ENCODE measurements around the gene UQCRC2.

UQCRC2 gene

DNA sequence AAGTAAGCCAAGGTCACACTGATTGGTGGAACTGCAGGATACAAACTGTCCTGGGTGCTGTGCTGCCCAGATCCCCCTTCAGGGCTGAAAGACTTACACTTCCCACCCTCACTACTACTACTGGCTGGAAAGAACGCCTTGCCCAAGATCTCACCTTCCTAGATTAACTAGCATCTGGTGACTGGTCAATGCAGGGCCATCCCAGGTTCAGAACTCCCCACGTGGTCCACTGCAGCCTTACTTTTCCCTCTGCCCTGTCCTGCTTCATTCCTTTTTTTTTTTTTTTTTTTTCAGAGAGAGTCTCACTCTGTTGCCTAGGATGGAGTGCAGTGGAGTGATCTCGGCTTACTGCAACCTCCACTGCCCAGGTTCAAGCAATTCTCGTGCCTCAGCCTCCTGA lies 50.0 kb downstream of the UQCRC2 start:
- Histone ChIP-seq H3K4me3 (ENCODE audit: low read length) (no peak overlapping the region), H3K9ac (ENCODE audit: low read length) (no peak overlapping the region), H3K36me3 (ENCODE audit: control insufficient read depth, insufficient read depth, low read length) (no peaks in the 10 kb centered on the region), H3K9me3 (ENCODE audit: control insufficient read depth, low read length) (no peaks in the 10 kb centered on the region), H3K4me1 (ENCODE audit: control insufficient read depth, insufficient read depth, low read length) (peaks cover 15% of the 10 kb centered on the region), H3K27me3 (ENCODE audit: control insufficient read depth, insufficient read depth, low read length) (no peaks in the 10 kb centered on the region)

DNA sequence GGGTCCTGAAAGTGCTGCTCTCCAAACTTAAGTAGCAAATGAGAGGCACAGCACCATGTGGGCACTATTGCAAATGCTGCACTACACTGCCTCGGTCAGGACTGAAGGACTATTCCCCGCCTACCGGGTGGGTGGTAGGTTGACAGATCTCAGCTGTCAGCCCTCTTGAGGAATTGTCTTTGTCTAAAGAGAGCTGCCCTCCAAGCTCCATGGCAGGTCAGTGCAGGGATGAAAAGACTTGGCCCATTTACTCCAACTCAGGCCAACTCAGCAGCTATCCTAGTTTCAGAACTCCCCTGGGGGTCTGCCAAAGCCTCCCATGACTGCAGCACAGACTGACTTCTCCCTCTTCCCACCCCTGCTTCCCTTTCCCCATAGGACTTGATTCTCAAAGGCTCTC lies 51.2 kb downstream of the UQCRC2 start:
- Histone ChIP-seq H3K4me3 (ENCODE audit: low read length) (no peak overlapping the region), H3K36me3 (ENCODE audit: control insufficient read depth, insufficient read depth, low read length) (no peaks in the 10 kb centered on the region), H3K9ac (ENCODE audit: low read length) (no peak overlapping the region), H3K9me3 (ENCODE audit: control insufficient read depth, low read length) (no peaks in the 10 kb centered on the region), H3K27me3 (ENCODE audit: control insufficient read depth, insufficient read depth, low read length) (no peaks in the 10 kb centered on the region), H3K4me1 (ENCODE audit: control insufficient read depth, insufficient read depth, low read length) (peaks cover 15% of the 10 kb centered on the region)

DNA sequence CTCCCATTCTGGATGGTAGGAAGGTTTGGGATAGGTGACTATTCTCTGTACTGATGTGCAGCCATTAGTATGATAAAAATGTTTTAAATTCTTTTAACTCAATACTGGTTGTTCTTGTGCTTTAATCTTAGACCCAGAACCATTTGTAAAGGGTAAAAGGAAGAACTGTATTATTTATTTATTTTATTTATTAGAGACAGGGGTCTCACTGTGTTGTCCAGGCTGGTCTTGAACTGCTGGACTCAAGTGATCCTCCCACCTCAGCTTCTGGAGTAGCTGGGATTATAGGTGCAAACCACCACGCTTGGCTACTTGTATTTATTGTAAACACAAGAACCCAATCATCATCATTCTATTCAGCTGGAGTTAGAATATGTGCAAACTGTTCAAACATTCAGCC lies 52.6 kb downstream of the UQCRC2 start:
- Histone ChIP-seq H3K4me3 (ENCODE audit: low read length) (no peak overlapping the region), H3K9ac (ENCODE audit: low read length) (no peak overlapping the region), H3K9me3 (ENCODE audit: control insufficient read depth, low read length) (no peaks in the 10 kb centered on the region), H3K36me3 (ENCODE audit: control insufficient read depth, insufficient read depth, low read length) (no peaks in the 10 kb centered on the region), H3K27me3 (ENCODE audit: control insufficient read depth, insufficient read depth, low read length) (no peaks in the 10 kb centered on the region), H3K4me1 (ENCODE audit: control insufficient read depth, insufficient read depth, low read length) (peaks cover 12% of the 10 kb centered on the region)

DNA sequence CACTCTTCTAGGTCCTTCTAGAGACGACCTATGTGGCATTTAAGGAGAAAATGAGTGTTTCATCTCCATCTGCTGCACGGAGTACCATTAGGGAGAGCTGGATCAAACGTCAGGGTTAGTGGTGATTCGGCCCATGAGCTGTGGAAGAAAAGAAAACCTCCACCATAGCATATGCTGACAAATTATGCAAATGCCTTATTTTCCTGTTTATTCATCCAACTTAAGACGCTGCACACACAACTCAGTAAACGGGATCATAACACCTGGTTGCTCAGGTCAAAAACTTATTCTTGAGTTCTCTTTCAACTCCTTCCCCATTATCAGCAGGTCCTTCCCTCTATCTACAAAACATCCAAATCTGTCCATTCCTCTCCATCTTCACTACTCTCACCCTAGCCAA lies 53.5 kb downstream of the UQCRC2 start:
- H3K4me3 ChIP-seq (ENCODE audit: low read length): no peak overlapping the region
- H3K27me3 ChIP-seq (ENCODE audit: control insufficient read depth, insufficient read depth, low read length): no peaks in the 10 kb centered on the region
- no peak overlapping the region for H3K9ac ChIP-seq (ENCODE audit: low read length)
- H3K4me1 ChIP-seq (ENCODE audit: control insufficient read depth, insufficient read depth, low read length): peaks cover 6% of the 10 kb centered on the region
- no peaks in the 10 kb centered on the region for H3K36me3 ChIP-seq (ENCODE audit: control insufficient read depth, insufficient read depth, low read length)
- H3K9me3 ChIP-seq (ENCODE audit: control insufficient read depth, low read length): no peaks in the 10 kb centered on the region

DNA sequence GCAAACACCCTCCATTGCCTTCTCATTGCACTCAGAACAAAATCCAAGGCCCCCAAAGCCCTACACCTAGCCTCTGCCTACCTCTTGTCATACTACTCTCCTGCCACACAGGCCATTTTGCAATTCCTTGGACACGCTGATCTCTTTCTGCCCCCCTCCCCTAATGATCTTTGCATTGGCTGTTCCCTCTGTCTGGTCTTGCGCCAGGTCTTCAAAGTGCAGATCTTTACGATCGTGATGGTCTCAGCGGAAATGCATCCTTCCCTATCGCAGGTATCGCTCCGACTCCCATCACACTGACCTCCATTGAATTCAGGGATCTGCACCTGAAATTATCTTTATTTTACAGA lies 54.0 kb downstream of the UQCRC2 start:
- no peaks in the 10 kb centered on the region for H3K9me3 ChIP-seq (ENCODE audit: control insufficient read depth, low read length)
- H3K36me3 ChIP-seq (ENCODE audit: control insufficient read depth, insufficient read depth, low read length): no peaks in the 10 kb centered on the region
- H3K4me3 ChIP-seq (ENCODE audit: low read length): peak overlapping the region; percentile 58
- H3K4me1 ChIP-seq (ENCODE audit: control insufficient read depth, insufficient read depth, low read length): peaks cover 6% of the 10 kb centered on the region
- peak overlapping the region; percentile 87 for H3K9ac ChIP-seq (ENCODE audit: low read length)
- no peaks in the 10 kb centered on the region for H3K27me3 ChIP-seq (ENCODE audit: control insufficient read depth, insufficient read depth, low read length)

DNA sequence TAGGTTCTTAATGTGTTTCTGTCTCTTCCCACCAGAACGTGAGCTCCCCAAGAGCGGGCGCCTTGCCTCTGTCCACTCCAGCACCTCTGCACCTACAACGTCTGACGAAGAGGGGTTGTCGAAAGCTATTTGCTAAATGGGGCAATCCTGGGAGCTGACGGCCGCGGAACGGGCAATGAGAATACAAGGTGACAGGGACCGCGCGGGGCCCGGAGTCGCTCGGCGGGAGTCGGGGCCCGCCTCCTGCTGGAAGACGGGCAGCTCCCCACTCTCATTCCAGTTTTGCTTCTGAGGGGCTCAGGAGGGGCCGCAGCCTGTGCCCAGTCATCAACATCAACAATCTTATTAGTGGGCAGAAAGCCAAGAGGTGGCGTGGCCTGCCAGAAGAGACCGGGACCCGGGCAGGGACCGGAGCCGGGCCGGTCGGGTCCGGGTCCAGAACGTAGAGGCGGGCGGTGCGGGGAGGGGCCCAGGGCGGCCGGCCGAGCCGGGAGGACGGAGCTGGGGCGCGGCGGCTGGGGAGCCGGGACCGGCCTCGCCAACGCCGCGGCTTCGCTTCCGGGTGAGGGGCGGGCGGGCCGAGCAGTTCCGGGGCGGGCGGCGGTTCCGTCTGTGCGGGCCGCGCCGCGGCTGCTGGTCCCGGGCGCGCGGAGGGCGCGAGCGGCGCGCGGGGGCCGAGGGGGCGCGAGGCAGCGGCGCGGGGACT lies 54.5 kb downstream of the UQCRC2 start, which contains the start of gene MOSMO:
Gene MOSMO (plus strand): TSS at position 603 of the 706 bp plus-strand sequence. CDS start 191 bp downstream, outside the sequence.
- Histone ChIP-seq H3K36me3 (ENCODE audit: control insufficient read depth, insufficient read depth, low read length) (no peaks in the 10 kb centered on the region), H3K27me3 (ENCODE audit: control insufficient read depth, insufficient read depth, low read length) (no peaks in the 10 kb centered on the region), H3K9ac (ENCODE audit: low read length) (peak within 1 kb of the TSS; percentile 87), H3K4me1 (ENCODE audit: control insufficient read depth, insufficient read depth, low read length) (peaks cover 6% of the 10 kb centered on the region), H3K9me3 (ENCODE audit: control insufficient read depth, low read length) (no peaks in the 10 kb centered on the region), H3K4me3 (ENCODE audit: low read length) (peak within 1 kb of the TSS; percentile 62)

DNA sequence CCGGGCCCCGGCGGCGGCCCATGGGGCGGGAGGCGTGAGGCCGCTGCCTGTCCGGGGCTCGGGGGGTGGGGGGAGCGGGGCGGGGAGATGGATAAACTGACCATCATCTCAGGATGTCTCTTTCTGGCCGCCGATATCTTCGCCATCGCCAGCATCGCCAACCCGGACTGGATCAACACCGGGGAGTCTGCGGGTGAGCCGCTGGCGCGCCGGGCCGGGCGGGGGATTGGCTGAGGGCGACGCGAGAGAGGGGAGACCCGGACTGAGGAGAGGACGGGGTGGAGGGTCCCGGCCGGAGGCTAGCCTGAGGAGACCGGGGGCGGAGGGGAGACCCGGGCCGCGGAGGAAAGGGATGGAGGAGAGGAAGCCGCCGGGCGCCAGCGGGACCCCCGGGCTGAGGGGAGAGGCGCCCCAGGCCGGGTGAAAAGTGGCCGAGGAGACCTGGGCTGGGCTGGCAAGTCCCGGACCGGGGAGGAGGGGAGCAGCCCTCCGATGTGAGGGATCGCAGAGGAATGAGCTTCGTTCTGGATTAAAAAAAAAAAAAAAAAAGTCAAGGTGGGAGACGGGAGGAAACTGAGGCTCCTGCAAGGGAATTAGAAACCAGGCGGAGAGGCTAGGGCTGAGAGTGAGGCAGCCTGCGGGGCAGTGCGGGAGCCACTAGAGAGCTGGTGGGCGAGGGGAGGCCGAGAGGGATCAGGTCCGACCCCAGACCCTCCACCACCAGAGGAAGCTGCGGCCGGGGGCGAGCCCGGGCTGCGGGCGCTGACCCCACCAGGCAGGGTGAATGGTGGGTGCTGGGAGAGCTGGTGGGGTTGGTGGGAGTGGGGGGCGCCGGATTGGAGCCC lies 55.3 kb downstream of the UQCRC2 start:
- Histone ChIP-seq H3K9me3 (ENCODE audit: control insufficient read depth, low read length) (no peaks in the 10 kb centered on the region), H3K4me1 (ENCODE audit: control insufficient read depth, insufficient read depth, low read length) (peaks cover 6% of the 10 kb centered on the region), H3K27me3 (ENCODE audit: control insufficient read depth, insufficient read depth, low read length) (no peaks in the 10 kb centered on the region), H3K36me3 (ENCODE audit: control insufficient read depth, insufficient read depth, low read length) (no peaks in the 10 kb centered on the region), H3K9ac (ENCODE audit: low read length) (peak overlapping the region; percentile 82), H3K4me3 (ENCODE audit: low read length) (peak overlapping the region; percentile 62)

DNA sequence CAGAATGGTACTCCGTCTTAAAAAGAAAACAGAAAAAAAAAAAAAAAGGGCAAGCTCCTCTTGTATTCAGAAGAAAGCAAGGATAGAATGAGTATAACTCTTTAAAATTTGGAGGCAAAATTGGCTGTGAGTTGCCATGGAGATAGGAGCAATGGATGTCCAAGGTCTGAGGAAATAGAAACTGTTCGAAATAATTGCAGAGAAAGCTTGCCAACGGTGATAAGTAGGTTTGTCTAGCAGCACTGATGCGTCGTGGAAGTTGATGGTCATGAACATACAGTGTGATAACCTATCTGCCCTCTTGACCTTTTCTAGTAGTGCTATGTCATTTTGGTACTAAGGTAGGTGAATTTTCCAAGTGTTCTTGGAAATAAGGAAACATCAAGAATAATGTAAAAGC lies 57.7 kb downstream of the UQCRC2 start:
- no peaks in the 10 kb centered on the region for H3K9me3 ChIP-seq (ENCODE audit: control insufficient read depth, low read length)
- no peak overlapping the region for H3K9ac ChIP-seq (ENCODE audit: low read length)
- H3K4me3 ChIP-seq (ENCODE audit: low read length): no peak overlapping the region
- peaks cover 16% of the 10 kb centered on the region for H3K4me1 ChIP-seq (ENCODE audit: control insufficient read depth, insufficient read depth, low read length)
- no peaks in the 10 kb centered on the region for H3K27me3 ChIP-seq (ENCODE audit: control insufficient read depth, insufficient read depth, low read length)
- no peaks in the 10 kb centered on the region for H3K36me3 ChIP-seq (ENCODE audit: control insufficient read depth, insufficient read depth, low read length)

DNA sequence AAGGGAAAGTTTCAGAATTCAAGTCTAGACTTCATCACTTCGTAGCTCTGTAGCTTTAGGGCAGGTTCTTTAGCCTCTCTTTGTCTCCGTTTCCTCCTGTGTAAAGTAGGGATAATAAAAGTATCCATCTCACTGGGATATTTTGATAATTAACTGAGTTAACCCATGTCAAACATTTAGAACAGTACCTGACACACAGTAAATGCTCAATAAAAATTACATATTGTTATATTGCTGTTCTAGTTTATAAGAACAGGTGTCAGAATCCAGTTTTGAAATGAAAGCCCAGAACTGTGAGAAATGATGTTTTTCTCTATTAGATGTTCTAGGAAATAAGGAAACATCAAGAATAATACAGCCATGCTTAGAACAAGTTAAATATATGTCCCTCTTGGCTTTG lies 59.1 kb downstream of the UQCRC2 start:
- H3K4me1 ChIP-seq (ENCODE audit: control insufficient read depth, insufficient read depth, low read length): peaks cover 12% of the 10 kb centered on the region
- no peak overlapping the region for H3K9ac ChIP-seq (ENCODE audit: low read length)
- H3K36me3 ChIP-seq (ENCODE audit: control insufficient read depth, insufficient read depth, low read length): no peaks in the 10 kb centered on the region
- no peaks in the 10 kb centered on the region for H3K9me3 ChIP-seq (ENCODE audit: control insufficient read depth, low read length)
- no peak overlapping the region for H3K4me3 ChIP-seq (ENCODE audit: low read length)
- H3K27me3 ChIP-seq (ENCODE audit: control insufficient read depth, insufficient read depth, low read length): no peaks in the 10 kb centered on the region

DNA sequence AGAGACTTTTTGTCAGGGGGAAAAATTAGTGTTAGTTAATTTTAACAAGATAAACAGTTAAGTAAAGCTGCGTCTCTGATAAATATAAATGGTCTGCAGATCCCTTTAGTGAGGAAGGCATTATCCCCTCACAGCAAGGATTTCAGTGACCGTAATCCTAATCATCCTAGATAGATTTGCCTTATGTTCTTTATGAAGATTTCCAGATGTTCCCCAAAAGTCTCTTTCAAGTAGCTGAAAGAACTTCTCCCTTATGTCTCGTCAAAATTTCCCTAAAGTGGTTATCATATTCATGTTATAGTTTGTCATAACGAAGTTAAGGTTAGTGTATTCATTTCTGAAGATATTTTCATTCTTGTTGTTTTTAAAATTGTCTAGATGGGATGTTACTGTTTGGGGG lies 60.3 kb downstream of the UQCRC2 start:
- H3K9ac ChIP-seq (ENCODE audit: low read length): no peak overlapping the region
- H3K4me3 ChIP-seq (ENCODE audit: low read length): no peak overlapping the region
- H3K4me1 ChIP-seq (ENCODE audit: control insufficient read depth, insufficient read depth, low read length): peaks cover 17% of the 10 kb centered on the region
- no peaks in the 10 kb centered on the region for H3K36me3 ChIP-seq (ENCODE audit: control insufficient read depth, insufficient read depth, low read length)
- H3K9me3 ChIP-seq (ENCODE audit: control insufficient read depth, low read length): no peaks in the 10 kb centered on the region
- H3K27me3 ChIP-seq (ENCODE audit: control insufficient read depth, insufficient read depth, low read length): no peaks in the 10 kb centered on the region

DNA sequence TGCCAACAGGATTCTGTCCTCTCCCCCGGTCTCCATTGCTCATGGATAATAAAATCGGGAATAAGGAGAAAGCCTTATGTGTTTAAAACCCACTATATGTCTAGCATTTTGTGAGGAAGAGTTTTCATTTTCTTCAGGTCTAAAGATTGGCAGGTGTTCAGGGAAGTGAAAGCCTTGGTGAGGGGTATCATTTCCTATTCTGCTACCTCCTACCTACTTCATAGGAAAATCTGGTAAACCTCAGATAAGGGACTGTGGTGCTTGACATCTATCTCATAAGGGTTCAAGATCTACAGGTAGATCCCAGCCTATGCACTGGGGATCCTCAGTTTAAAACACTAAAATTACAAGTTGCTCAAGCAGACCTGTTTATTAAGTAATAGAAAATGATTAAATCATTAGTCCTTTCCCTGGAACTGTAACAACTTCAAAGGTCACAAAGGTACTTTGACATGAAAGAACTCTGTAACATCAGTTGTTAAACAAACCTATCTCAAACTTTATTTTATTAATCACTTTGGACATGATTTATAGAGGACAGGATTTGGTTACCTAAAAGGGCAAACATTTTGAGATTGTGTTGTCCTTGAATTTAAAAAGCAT lies 61.2 kb downstream of the UQCRC2 start:
- H3K4me1 ChIP-seq (ENCODE audit: control insufficient read depth, insufficient read depth, low read length): peaks cover 17% of the 10 kb centered on the region
- no peaks in the 10 kb centered on the region for H3K36me3 ChIP-seq (ENCODE audit: control insufficient read depth, insufficient read depth, low read length)
- H3K4me3 ChIP-seq (ENCODE audit: low read length): no peak overlapping the region

DNA sequence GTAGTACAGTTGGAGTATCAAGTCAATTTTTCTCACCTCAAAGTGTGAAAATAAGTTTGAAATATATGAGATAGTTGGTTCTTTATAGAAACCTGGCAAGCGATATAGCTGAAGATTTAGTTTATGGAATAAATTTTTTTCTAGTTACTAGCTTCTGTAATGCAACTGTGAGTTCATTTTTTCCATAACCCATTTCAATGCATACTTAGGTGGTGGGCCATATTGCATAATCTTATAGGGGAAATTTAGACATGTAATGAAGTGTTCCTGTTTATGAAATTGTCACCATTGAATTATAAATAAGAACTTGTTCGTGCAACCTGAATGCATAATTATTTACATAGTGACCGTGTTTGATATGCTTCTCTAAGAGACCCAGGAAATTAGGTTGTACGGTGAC lies 63.8 kb downstream of the UQCRC2 start:
- peaks cover 20% of the 10 kb centered on the region for H3K4me1 ChIP-seq (ENCODE audit: control insufficient read depth, insufficient read depth, low read length)
- no peaks in the 10 kb centered on the region for H3K9me3 ChIP-seq (ENCODE audit: control insufficient read depth, low read length)
- no peak overlapping the region for H3K4me3 ChIP-seq (ENCODE audit: low read length)
- H3K36me3 ChIP-seq (ENCODE audit: control insufficient read depth, insufficient read depth, low read length): no peaks in the 10 kb centered on the region
- H3K9ac ChIP-seq (ENCODE audit: low read length): no peak overlapping the region
- no peaks in the 10 kb centered on the region for H3K27me3 ChIP-seq (ENCODE audit: control insufficient read depth, insufficient read depth, low read length)

More for the DNA sequence above, 61.2 kb downstream of the UQCRC2 start:
- H3K27me3 ChIP-seq (ENCODE audit: control insufficient read depth, insufficient read depth, low read length): no peaks in the 10 kb centered on the region
- no peaks in the 10 kb centered on the region for H3K9me3 ChIP-seq (ENCODE audit: control insufficient read depth, low read length)
- H3K9ac ChIP-seq (ENCODE audit: low read length): no peak overlapping the region
